Motor neuron (in vitro differentiated cells): ENCODE results near the gene LILRB3. TPM values are rescaled to one million over a fixed set of nuclear protein-coding genes. Genes with fewer than 3 reads are reported as not detected.
"Not testable (repeated sequence)": the region's sequence is repeated elsewhere in the genome, so short reads cannot be mapped to it uniquely, and the experiment has no call there.

Experiments
- ATAC-seq, 8 experiments: fragments of 200-7000 bp; cut with Tn5 transposase; replicated peaks in 6 of 8; 2 replicates each; pipeline ENCODE4 v1.8.0; 2021; ENCODE audit warnings: mild to moderate bottlenecking in 8 of 8, moderate library complexity in 8 of 8
- H3K27ac ChIP-seq, 2 donors: fragments of 250-450 bp; sonication (Bioruptor Pico); 2 replicates each; pipeline ENCODE4 v1.9.0; 2021; ENCODE audit warnings: antibody characterized with exemption in 2 of 2, mild to moderate bottlenecking in 2 of 2, moderate library complexity in 1 of 2
- H3K4me1 ChIP-seq, 2 donors: fragments of 250-450 bp; sonication (Bioruptor Pico); replicated peaks in 1 of 2; 2 replicates each; pipeline ENCODE4 v1.6.1; 2021; ENCODE audit warnings: antibody characterized with exemption in 2 of 2, mild to moderate bottlenecking in 2 of 2, moderate library complexity in 1 of 2
- H3K4me3 ChIP-seq, 5 donors: fragments of 250-450 bp; sonication (Bioruptor Pico); 2 replicates each; pipeline ENCODE4 v1.9.0; 2021; ENCODE audit warnings: antibody characterized with exemption in 5 of 5, mild to moderate bottlenecking in 5 of 5, moderate library complexity in 4 of 5
- WGBS, 10 experiments: fragments of 450-650 bp; shearing (Covaris generic); methylation state at CpG; one replicate each; pipeline ENCODE4 v1.0.0; 2022; 5-methylcytosine and 5-hydroxymethylcytosine counted together
- in situ Hi-C, 9 experiments: fragments of 400-800 bp; cut with MboI; loops; one replicate each; pipeline ENCODE4 v1.15.0; 2021; ENCODE audit warnings: low sequenced_read_pairs in 9 of 9, low pct_unique_long_range_greater_than_20kb in 2 of 9; ENCODE audit not compliant: unreplicated experiment in 9 of 9
- total RNA-seq, 8 experiments: library from RNA; unstranded; fragments of 300-600 nt; gene quantifications; 2 replicates each; pipeline versions ENCODE4 v1.2.3 to v1.2.4, GENCODE V29; 2022

LILRB3 gene
- total RNA-seq, 8 experiments from 2014 or later: 0.13 to 1.7 (median 0.43) TPM

DNA sequence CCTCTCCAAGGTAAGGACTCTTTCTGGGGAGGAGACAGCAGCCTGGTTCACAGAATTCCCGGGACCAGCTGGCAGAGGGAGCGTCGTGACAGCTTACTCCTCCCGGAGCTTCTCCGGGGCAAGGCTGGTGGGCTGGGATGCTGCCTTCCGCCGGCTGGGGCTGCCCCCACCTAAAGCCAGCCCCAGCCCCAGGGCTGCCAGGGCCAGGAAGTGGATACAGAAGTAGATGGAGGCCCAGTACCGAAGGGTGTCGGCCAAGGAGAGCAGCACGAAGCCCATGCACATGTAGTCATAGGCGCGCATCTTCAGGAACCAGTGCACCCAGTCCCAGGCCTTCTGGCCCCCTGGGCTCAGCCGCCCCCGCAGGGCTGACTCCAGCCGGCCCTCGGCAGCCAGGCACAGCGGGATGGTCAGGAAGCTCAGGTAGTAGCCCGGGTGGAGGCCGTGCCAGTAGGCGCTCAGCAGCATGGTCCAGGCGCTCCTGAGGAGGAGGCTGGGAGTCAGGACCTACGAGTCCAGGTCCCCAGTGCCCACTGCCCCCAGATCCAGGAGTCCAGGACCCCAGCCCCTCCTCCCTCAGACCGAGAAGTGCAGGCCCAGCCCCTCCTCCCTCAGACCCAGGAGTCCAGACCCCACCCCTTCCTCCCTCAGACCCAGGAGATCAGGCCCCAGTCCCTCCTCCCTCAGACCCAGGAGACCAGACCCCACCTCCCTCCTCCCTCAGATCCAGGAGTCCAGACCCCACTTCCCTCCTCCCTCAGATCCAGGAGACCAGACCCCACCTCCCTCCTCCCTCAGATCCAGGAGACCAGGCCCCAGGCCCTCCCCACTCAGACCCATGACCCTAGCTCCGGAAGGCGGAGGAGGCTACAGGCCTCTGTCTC, 48.6 kb downstream of the LILRB3 start:
- 19 to 60% (median 34%) methylated on average over 2 to 7 of the region's 25 CpGs; no CpG with 5 or more reads in 6 of the 10 experiments for WGBS, 10 experiments
- Histone ChIP-seq H3K27ac (no peak overlapping the region), H3K4me3 (no peak overlapping the region), H3K4me1 (peaks cover 11 to 18% of the 10 kb centered on the region in 2 donors)
- in situ Hi-C loops: no loop called here
- peak in 5 of 8 experiments; percentile 10 to 20 (median 16) for ATAC-seq

DNA sequence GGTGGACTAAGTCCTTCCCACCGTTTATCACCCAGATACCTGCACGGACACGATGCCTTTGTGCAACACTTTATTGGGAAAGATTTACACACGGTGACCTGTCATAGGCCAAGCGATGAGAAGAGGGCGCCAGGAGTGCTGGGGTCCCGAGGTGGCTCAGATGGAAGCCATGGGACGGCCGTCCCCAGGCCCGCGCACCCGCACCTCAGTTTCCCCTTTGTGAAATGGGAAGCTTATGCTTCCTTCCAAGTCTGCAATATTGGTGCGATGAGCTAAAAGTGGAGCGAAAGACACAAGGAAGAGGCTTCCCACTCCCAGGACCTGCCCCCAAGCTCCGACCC, 49.5 kb downstream of the LILRB3 start:
- Histone ChIP-seq H3K27ac (no peak overlapping the region), H3K4me3 (no peak overlapping the region), H3K4me1 (peaks cover 2 to 11% of the 10 kb centered on the region in 2 donors)
- no peak for ATAC-seq
- in situ Hi-C loops: no loop called here
- WGBS, 10 experiments: 63 to 100% (median 66%) methylated on average over 1 to 8 of the region's 15 CpGs; no CpG with 5 or more reads in 7 of the 10 experiments

DNA sequence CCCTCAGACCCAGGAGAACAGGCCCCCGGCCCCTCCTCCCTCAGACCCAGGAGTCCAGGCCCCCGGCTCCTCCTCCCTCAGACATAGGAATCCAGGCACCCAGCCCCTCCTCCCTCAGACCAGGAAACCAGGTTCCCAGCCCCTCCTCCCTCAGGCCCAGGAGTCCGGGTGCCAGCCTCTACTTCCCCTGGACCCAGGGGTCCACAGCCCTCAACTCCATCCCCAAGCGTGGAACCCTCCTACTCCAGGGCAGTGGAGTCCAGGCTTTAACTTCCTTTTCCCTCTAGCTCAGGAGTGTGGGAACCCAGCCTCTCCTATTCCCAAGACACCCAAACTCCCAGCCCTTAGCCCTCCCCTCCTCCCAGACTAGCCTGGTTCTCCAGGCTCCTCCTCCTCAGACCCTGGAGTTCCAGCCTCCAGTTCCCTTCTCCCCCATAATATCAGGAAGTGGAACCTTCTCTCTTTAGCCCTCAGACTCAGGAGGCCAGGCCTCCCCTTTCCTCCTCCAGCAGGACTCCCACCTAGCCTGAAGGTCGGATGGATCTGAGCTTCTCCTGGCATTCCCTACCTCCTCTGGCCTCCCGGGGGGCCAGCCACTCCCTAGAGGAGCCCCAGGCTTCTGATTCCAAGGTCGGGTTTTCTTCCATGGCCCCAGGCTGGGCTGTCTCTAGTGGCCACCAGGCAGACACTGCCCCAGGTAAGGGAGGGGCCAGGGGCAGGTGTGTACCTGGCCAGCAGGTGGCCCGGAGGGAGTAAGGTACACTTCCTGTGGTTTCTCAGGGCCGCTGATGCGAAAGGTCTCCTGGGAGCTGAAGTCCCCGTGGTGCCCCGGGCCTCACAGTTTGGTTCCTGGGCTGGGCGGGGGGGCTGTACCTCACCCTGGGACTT, 50.1 kb downstream of the LILRB3 start, which contains the start of gene TMC4:
TMC4 (minus strand) TSS at position 690 of the 888 bp plus-strand sequence; CDS start at position 647, 43 bp downstream.
- no peak within 1 kb of the TSS for H3K27ac ChIP-seq
- H3K4me1 ChIP-seq: peaks cover 0 to 9% of the 10 kb centered on the region in 2 donors
- in situ Hi-C loops: no loop called here
- H3K4me3 ChIP-seq: no peak within 1 kb of the TSS
- peak in 6 of 8 experiments; percentile 3 to 29 (median 15) for ATAC-seq
- 0 to 50% (median 20%) methylated on average over 1 to 3 of the region's 13 CpGs; no CpG with 5 or more reads in 6 of the 10 experiments for WGBS, 10 experiments

DNA sequence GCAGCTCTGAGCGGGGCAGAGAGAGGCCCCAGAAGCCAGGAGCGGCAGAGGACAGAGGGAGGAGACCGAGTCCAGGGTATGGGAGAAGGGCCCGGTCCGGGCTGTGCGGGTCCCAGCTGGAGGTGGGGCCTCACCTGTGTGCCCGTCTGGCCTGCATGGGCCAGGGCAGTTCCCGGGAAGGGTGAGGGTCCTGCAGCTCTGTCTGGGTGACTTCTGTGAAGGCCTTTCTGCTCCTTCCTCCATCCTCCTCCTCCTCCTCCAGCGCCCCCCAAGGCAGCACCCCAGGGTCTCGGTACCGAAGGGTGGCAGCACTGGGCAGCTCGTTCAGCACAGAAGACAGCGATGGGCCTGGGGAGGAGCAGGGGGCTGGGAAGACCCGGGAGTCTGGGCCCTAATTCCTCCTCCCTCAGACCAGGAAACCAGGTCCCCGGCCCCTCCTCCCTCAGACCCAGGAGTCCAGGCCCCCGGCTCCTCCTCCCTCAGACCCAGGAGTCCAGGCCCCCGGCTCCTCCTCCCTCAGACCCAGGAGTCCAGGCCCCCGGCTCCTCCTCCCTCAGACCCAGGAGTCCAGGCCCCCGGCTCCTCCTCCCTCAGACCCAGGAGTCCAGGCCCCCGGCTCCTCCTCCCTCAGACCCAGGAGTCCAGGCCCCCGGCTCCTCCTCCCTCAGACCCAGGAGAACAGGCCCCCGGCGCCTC, 50.9 kb downstream of the LILRB3 start:
- H3K4me3 ChIP-seq, in situ Hi-C loops, H3K4me1 ChIP-seq, H3K27ac ChIP-seq, ATAC-seq: not testable (repeated sequence)
- 60 to 94% (median 72%) methylated on average over 1 to 5 of the region's 23 CpGs; no CpG with 5 or more reads in 4 of the 10 experiments for WGBS, 10 experiments

DNA sequence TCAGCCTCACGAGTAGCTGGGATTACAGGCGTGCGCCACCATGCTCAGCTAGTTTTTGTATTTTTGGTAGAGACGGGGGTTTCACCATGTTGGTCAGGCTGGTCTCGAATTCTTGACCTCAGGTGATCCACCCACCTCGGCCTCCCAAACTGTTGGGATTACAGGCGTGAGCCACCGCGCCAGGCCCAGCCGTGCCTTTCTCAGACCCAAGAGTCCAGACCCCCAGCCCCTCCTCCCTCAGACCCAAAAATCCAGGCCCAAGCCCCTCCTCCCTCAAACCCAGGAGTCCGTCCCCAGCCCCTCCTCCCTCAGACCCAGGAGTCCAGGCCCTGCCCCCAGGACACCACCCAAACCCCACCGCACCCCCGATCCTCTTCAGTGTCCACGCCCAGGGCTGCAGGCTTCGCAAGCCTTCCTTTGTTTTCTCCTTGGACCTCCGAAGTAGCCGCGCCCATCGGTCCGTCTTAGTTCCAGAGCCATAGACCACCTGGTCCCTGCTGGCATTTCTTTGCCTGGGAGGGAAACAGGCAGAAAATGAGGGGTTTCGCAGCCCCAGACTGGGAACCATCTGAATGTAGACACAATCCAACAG, 53.6 kb downstream of the LILRB3 start:
- ATAC-seq: no peak
- 38 to 100% (median 50%) methylated on average over 1 to 4 of the region's 21 CpGs; no CpG with 5 or more reads in 6 of the 10 experiments for WGBS, 10 experiments
- peaks cover 0 to 9% of the 10 kb centered on the region in 2 donors for H3K4me1 ChIP-seq
- in situ Hi-C loops: loop anchor here in 1 of 9 experiments (10.0 kb wide), 1 partner anchor 66 kb away; no protein-coding TSS in a partner anchor
- H3K4me3 ChIP-seq: no peak overlapping the region
- no peak overlapping the region for H3K27ac ChIP-seq

DNA sequence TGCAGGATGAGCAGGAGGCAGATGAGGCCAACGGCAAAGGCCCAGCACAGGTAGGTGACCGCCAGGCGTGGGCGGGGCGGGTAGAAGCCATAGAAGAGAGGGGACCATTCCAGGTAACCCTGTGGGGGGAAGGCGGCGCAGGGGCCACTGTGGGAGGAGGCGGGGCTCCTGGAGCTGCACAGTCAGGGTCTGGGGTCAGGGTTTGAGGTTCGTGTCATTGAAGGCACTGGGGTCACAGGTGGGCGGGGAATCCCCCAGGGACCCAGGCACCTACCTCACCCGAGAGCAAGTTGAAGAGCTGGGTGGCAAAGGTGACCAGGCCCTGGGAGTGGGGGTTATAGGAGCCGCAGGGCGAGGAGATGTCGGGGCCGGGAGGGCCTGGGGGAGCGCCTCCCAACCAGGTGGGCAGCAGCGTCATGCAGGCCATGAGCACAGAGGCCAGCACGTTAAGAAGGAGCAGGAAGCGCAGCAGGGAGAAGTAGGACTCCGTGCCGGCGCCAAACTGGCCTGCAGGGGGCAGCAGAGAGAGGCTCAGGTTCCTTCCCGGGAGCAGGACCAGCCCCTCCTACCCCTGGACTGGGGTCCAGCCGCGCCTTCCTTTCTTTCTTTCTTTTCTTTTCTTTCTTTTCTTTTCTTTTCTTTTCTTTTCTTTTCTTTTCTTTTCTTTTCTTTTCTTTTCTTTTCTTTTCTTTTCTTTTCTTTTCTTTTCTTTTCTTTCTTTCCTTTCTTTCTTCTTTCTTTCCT, 54.5 kb downstream of the LILRB3 start:
- Histone ChIP-seq H3K27ac (no peak overlapping the region), H3K4me3 (no peak overlapping the region), H3K4me1 (peaks cover 0 to 9% of the 10 kb centered on the region in 2 donors)
- 1 to 40% (median 5%) methylated on average over 2 to 9 of the region's 25 CpGs; no CpG with 5 or more reads in 5 of the 10 experiments for WGBS, 10 experiments
- in situ Hi-C loops: loop anchor here in 1 of 9 experiments (10.0 kb wide), 1 partner anchor 66 kb away; no protein-coding TSS in a partner anchor
- peak; percentile 72 to 96 (median 92) for ATAC-seq

Other genes with a start within 250 kb of the LILRB3 start
- 1 to 10 TPM in 4 of 8 experiments, under 1 TPM in 3, not detected in 1; 0.15 to 2.2 (median 1.0) TPM for gene CACNG6, start 231.4 kb downstream of the LILRB3 start, total RNA-seq
- gene VSTM1, start 159.1 kb downstream of the LILRB3 start, total RNA-seq: 1 to 10 TPM in 1 of 8 experiments, not detected in 7; 1.7 TPM
- not detected for gene TARM1, start 141.6 kb downstream of the LILRB3 start, total RNA-seq
- under 1 TPM; 0.11 to 0.95 (median 0.22) TPM for gene OSCAR, start 122.2 kb downstream of the LILRB3 start, total RNA-seq
- gene NDUFA3, start 120.2 kb downstream of the LILRB3 start, total RNA-seq: 100 to 1,000 TPM; 188 to 271 (median 210) TPM
- gene TFPT, start 107.3 kb downstream of the LILRB3 start, total RNA-seq: 10 to 100 TPM; 14.9 to 34.7 (median 20.8) TPM
- 10 to 100 TPM; 29.5 to 78.7 (median 59.3) TPM for gene PRPF31, start 107.3 kb downstream of the LILRB3 start, total RNA-seq
- 10 to 100 TPM in 4 of 8 experiments, 1 to 10 TPM in 4; 8.4 to 47.1 (median 13.0) TPM for gene CNOT3, start 85.2 kb downstream of the LILRB3 start, total RNA-seq
- 10 to 100 TPM in 6 of 8 experiments, 1 to 10 TPM in 2; 8.2 to 12.5 (median 10.9) TPM for gene LENG1, start 63.3 kb downstream of the LILRB3 start, total RNA-seq
- 1 to 10 TPM in 6 of 8 experiments, under 1 TPM in 2; 0.76 to 2.8 (median 1.5) TPM for gene TMC4, start 49.8 kb downstream of the LILRB3 start, total RNA-seq
- gene MBOAT7, start 33.4 kb downstream of the LILRB3 start, total RNA-seq: 10 to 100 TPM; 20.5 to 59.8 (median 30.3) TPM
- gene TSEN34, start 31.7 kb downstream of the LILRB3 start, total RNA-seq: 10 to 100 TPM; 29.7 to 69.7 (median 43.1) TPM
- gene RPS9, start 22.1 kb downstream of the LILRB3 start, total RNA-seq: 1,000 to 10,000 TPM; 1,240 to 1,920 (median 1,801) TPM
- gene LILRA6, start 19.8 kb upstream of the LILRB3 start, total RNA-seq: under 1 TPM in 7 of 8 experiments, not detected in 1; 0.05 to 0.56 (median 0.27) TPM
- gene LILRB5, start 34.3 kb upstream of the LILRB3 start, total RNA-seq: under 1 TPM in 6 of 8 experiments, not detected in 2; under 0.01 to 0.81 (median 0.17) TPM
- under 1 TPM in 5 of 8 experiments, not detected in 3; 0.04 to 0.57 (median 0.18) TPM for gene LILRB2, start 58.1 kb upstream of the LILRB3 start, total RNA-seq
- gene LILRA5, start 90.2 kb upstream of the LILRB3 start, total RNA-seq: under 1 TPM in 1 of 8 experiments, not detected in 7; 0.28 TPM
- gene LILRA4, start 116.2 kb upstream of the LILRB3 start, total RNA-seq: under 1 TPM in 2 of 8 experiments, not detected in 6; 0.08 to 0.85 TPM
- 1 to 10 TPM in 1 of 8 experiments, under 1 TPM in 5, not detected in 2; 0.11 to 2.5 (median 0.68) TPM for gene LAIR1, start 141.9 kb upstream of the LILRB3 start, total RNA-seq
- 100 to 1,000 TPM in 5 of 8 experiments, 1 to 10 TPM in 3; 1.7 to 440 (median 160) TPM for gene TTYH1, start 192.5 kb upstream of the LILRB3 start, total RNA-seq
- gene LENG8, start 226.2 kb upstream of the LILRB3 start, total RNA-seq: 100 to 1,000 TPM in 2 of 8 experiments, 10 to 100 TPM in 6; 38.5 to 156 (median 64.7) TPM
- 10 to 100 TPM in 2 of 8 experiments, 1 to 10 TPM in 6; 1.6 to 10.7 (median 3.7) TPM for gene LENG9, start 240.8 kb upstream of the LILRB3 start, total RNA-seq